GM15510 (cell line): ENCODE results near the gene SPTB.

Source experiments
- POLR2A ChIP-seq: IDR thresholded peaks from 3 replicates; pipeline ENCODE4 v1.6.1; 2011; ENCODE audit warnings: borderline replicate concordance; ENCODE audit not compliant: insufficient read length; ENCODE audit errors: extremely low read depth

Gene SPTB

GRCh38 chr14:64763801-64764621 lies 115.7 kb downstream of the SPTB start:
- no peak for TF ChIP-seq POLR2A

- no peak for TF ChIP-seq POLR2A
Observed at GRCh38 chr14:64763085-64763782, 116.5 kb downstream of the SPTB start.

DNA sequence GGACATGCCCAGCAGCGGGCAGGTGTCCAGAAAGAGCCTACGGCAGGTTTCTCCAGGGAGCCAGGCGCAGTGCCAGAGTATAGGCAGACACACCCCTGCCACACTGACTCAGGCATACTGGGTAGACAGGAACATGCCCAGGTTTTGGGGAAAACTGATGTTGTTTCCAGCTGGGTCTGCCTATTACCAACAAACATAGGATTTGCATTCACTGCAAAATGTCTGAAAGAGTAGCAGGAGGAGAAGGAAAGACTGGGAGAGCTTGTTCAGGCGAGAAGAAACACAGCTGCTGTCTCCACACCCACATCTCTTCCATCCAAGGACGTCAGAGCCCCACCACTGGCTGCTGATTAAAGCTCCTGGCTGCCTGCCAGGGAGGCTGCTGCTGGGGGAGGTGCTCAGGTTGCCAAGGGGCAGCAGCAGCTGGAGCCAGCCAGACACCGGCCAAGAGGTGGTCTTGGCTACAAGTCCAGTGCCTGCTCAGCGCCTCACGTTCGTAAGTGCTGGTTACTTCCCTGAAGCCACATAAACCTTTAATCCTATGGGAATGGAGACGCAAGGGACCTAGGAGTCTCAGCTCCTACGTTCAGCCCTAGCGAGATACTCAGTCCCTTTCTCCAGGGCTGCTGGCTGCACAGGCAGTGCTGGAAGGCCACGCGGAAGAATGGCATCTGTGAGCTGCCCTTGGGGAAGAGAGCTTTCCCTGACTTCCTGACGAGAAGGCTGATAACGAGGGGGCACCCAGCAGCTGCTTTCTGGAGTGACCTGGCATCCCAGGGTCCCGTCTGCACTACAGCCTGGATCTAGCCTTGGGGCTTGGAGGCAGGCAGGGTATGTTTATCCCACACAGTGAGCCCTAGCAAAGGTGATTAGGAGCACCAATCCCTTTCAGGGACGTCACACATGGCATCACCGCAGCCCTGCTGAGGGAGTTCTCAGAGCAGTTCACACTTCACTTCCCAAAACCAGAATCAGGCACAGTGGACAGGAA lies 117.4 kb downstream of the SPTB start:
- TF ChIP-seq POLR2A, result no peak

DNA sequence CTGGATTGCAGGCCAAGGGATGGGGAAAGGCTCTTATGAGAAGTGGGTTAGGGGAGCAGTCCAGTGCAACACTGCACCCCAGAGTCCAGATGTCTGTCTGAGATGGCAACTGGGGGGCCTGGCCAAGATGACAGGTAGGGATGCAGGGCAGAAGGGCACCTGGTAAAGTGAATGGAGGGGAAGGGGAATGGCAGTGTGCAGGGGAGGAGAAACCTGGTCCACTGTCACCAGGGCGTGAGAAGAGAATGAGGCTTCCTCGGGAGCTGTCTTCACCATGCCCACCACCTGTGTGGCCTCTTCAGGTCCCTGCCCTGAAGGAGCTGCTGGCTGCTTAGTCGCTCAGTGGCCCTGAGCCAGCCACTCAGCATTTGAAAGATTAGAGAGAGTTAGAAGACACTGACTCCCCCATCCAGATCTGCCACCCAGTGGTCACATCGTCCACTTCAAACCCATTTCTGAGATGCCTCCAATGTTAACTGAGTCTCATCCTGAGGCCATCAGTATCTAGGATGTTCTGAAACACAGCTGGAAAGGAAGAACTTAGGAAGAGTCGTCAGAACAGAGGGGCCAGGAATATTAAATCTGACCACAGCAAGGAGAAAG lies 118.2 kb downstream of the SPTB start:
- no peak for TF ChIP-seq POLR2A

- no peak for TF ChIP-seq POLR2A
Observed at GRCh38 chr14:64760916-64761315, 118.8 kb downstream of the SPTB start.

DNA sequence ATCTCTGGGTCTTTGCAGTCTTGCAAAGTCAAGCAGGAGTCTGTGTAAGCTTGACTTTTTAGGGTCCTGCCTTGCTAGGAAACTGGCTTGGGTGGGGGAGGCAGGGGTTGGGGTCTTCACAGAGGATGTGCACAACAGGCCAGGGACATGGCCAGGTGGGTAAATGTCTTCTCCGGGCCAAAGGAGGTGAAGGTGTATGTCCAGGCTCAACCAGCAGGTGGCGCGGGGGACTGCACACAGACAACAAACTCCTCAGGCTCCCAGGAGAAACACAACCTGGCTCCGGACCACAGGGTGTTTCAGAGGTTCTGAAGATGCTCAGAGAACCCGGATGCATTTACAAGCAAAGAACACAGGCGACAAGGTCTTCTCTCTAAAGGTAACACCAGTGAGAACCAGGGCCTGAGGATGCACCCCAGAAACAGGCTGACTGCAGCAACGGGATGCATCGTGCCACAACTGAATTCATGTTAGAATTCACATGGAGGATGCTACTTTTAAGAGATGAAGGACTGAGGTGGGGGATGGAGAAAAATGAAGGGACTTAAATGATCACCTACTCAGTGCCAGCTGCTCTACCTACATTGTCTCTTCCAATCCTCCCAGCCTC lies 119.5 kb downstream of the SPTB start:
- no peak for TF ChIP-seq POLR2A

GRCh38 chr14:64759555-64759938 lies 120.2 kb downstream of the SPTB start:
- TF ChIP-seq POLR2A, result no peak

GRCh38 chr14:64758691-64759554 lies 120.8 kb downstream of the SPTB start:
- no peak for TF ChIP-seq POLR2A

GRCh38 chr14:64758025-64758521 lies 121.6 kb downstream of the SPTB start:
- TF ChIP-seq POLR2A, result no peak

DNA sequence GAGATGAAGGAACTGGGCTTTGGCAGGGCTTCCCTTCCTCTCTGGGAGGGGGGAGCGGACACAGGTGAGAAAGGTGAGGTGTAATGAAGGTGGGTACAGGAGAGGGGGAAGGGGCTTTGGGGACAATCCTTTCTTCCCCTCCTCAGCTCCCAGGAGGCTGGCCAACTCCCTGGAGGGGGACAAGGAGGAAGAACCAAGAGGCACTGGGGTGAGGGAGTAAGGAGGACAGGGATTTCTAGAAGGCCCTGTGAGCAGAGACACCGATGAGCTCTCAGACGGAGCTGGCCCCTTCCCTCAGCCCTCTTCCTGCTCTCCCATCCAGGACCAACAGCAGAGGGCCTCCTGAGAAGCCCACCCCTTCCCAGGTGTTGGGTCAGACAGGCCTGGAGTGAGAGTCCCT lies 122.1 kb downstream of the SPTB start:
- no peak for TF ChIP-seq POLR2A

DNA sequence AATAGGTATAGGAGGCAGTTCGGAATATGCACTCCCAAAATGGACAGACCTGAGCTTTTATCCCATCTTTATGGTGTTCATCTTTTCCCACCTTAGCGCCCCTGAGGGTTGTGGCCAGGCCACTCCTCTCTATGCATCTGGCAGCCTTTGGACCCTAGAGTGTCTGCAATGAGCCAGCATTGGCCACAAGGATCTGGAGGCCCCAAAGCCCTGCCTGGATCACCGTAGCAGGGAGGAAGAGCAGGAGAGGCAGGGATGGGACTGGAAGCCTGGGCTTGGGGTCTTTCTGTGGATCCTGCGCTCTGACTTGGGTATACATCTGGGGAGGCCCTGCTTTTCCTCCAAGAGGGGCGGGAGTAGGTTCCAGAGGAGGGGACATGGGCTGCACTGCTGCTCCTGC lies 123.0 kb downstream of the SPTB start:
- no peak for TF ChIP-seq POLR2A

DNA sequence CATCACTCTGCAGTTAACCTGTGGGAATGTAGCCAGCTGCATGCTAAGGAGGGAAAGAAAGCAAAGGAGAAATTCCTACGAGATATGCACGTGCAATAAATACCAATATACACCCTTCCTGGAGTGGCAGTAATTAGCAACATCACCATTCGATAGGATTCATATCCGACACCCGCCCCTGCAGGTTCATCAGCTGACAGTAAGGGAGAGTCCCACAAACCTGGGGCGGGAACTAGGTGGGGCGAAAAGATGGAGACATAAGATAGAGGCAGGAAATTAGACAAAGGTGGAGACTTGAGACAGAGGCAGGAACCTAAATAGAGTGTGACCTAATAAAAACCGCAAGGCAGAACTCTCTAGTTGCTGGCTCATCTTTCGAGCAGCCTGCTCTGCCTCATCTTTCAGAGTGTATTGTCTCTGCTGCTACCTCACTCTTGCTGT lies 123.9 kb downstream of the SPTB start:
- no peak for TF ChIP-seq POLR2A

DNA sequence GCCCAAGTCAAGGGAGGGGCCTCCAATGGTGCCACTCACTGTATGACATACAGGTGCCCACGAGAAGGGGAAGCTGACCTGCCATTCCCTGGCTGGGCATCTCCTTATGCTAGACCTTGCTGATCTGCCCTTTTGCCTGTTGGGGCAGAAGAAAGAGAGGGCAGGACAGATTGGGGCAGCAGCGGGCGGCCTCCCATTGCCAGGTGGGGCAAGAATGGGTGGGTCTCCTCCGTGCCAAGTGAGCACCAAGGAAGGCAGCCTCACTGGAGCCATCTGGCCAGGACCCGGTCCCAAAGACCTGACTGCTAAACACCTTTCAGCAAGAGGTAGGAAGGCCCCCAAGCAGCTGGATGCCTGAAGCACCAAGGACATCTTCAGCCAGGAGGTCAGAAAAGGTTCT lies 125.0 kb downstream of the SPTB start:
- no peak for TF ChIP-seq POLR2A

- TF ChIP-seq POLR2A, result no peak
Observed at GRCh38 chr14:64753999-64754398, 125.7 kb downstream of the SPTB start.

DNA sequence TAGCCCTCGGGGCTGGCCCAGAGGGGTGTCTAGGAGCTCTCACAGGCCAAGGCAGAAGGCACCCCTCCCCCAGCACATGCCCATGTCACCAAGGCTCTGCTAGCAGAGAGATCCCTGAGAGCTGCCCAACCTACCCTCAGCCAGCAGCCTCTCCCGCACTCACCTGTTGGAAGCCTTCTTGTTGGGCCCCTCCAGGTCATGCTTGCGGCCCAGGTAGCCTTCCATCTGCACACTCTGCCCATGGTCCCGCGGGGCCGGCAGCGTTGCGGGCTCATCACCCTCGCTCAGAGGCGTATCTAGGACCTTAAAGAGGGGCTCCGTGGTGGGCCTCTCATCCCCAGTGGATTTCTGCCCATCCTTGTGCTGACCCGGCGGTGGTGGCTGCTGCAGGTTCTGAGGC lies 126.3 kb downstream of the SPTB start:
- TF ChIP-seq POLR2A, result no peak
